Measurements from ENCODE around the gene GPR15LG. TPM values are rescaled to one million over a fixed set of nuclear protein-coding genes. Genes with fewer than 3 reads are reported as not detected.

Gene GPR15LG
- total and polyA plus RNA-seq, 10 of the 15 experiments (the other 5 are each of a cell fraction or from before 2014, with no cell fraction given), result 1.1 to 12.2 (median 1.4) TPM

GRCh38 chr10:84175436-84175835 is 1.8 kb downstream of the GPR15LG start:
- no peaks in the 10 kb centered on the region for H4K20me1 ChIP-seq (ENCODE audit: control insufficient read depth, insufficient read depth)
- no peaks in the 10 kb centered on the region for H3K9me3 ChIP-seq (replicated peaks; ENCODE audit: control insufficient read depth, insufficient read depth, low read length)
- no peak overlapping the region for H2AFZ ChIP-seq (ENCODE audit: control insufficient read depth, low read depth, low read length)
- POLR2A ChIA-PET, result no interaction called here
- H3K4me2 ChIP-seq (ENCODE audit: control insufficient read depth, insufficient read depth), result no peak overlapping the region
- DNase-seq (ENCODE audit: low read depth, low spot score) (no peak), FAIRE-seq (no peak), ATAC-seq (no peak)
- H3K4me1 ChIP-seq (ENCODE audit: control insufficient read depth, insufficient read depth, low read length), result peaks cover 48% of the 10 kb centered on the region
- no TSS peak for BruUV-seq (replicated peaks)
- H3K4me3 ChIP-seq, result no peak overlapping the region
- TF ChIP-seq TCF12 (IDR thresholded peaks at IDR 0.05; ENCODE audit: low read depth, low read length) (no peak), BRCA1 (IDR thresholded peaks at IDR 0.05; ENCODE audit: low read depth, low read length) (no peak), SREBF2 (IDR thresholded peaks at IDR 0.05; ENCODE audit: low read length) (no peak), CBFB (IDR thresholded peaks at IDR 0.05; ENCODE audit: low read depth) (no peak), ATF2 (IDR thresholded peaks at IDR 0.05; ENCODE audit: low read length) (no peak)
- TF ChIP-seq, protein P1, sequence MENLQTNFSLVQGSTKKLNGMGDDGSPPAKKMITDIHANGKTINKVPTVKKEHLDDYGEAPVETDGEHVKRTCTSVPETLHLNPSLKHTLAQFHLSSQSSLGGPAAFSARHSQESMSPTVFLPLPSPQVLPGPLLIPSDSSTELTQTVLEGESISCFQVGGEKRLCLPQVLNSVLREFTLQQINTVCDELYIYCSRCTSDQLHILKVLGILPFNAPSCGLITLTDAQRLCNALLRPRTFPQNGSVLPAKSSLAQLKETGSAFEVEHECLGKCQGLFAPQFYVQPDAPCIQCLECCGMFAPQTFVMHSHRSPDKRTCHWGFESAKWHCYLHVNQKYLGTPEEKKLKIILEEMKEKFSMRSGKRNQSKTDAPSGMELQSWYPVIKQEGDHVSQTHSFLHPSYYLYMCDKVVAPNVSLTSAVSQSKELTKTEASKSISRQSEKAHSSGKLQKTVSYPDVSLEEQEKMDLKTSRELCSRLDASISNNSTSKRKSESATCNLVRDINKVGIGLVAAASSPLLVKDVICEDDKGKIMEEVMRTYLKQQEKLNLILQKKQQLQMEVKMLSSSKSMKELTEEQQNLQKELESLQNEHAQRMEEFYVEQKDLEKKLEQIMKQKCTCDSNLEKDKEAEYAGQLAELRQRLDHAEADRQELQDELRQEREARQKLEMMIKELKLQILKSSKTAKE (IDR thresholded peaks at IDR 0.05; ENCODE audit: low read depth, poor library complexity, severe bottlenecking), result no peak
- 83% methylated on average over 6 of the region's 6 CpGs for WGBS (ENCODE audit: insufficient coverage, insufficient replicate concordance, low lambda C conversion rate, missing lambda C conversion rate)
- H3K27me3 ChIP-seq (replicated peaks in 1 of 2; ENCODE audit: control insufficient read depth in 2 of 2, insufficient read depth in 2 of 2, low read length in 1 of 2), result no peaks in the 10 kb centered on the region
- SMC1A ChIA-PET (ENCODE audit: uncharacterized antibody, unreplicated experiment), result no interaction called here
- intact Hi-C loops (cut with micrococcal nuclease; ENCODE audit: unreplicated experiment) (loop anchor here (10.0 kb wide), 1 partner anchor 1251 kb away; no protein-coding TSS in a partner anchor), in situ Hi-C loops (cut with MboI) (no loop called here)
- H3K27ac ChIP-seq (ENCODE audit: control insufficient read depth, insufficient read depth), result no peak overlapping the region
- H3K9ac ChIP-seq (ENCODE audit: control insufficient read depth, insufficient read depth, low read length), result no peak overlapping the region
- CTCF ChIA-PET, result interaction anchor here (6.4 kb wide), 1 partner anchor 27 kb away, joined by 35 read pairs; no protein-coding TSS in a partner anchor
- H3K79me2 ChIP-seq (ENCODE audit: control insufficient read depth, insufficient read depth, low read length), result peaks cover 13% of the 10 kb centered on the region
- no peaks in the 10 kb centered on the region for H3K36me3 ChIP-seq (ENCODE audit: control insufficient read depth in 2 of 2, insufficient read depth in 2 of 2, low read length in 1 of 2)
- RAD21 ChIA-PET (ENCODE audit: unreplicated experiment), result no interaction called here

Data from GM12878 (cell line).